ENCODE data around the gene ALG12.

ALG12 gene

GRCh38 chr22:49920859-49921258 is 2.6 kb upstream of the ALG12 start:
- Mint-ChIP-seq H3K4me1 (ENCODE audit: low read depth) (peaks cover 24% of the 10 kb centered on the region), H3K27me3 (ENCODE audit: low read depth) (no peaks in the 10 kb centered on the region), H3K4me3 (peak overlapping the region; percentile 38), H3K9me3 (no peaks in the 10 kb centered on the region), H3K36me3 (ENCODE audit: low read depth) (peaks cover 23% of the 10 kb centered on the region), H3K27ac (no peak overlapping the region)

DNA sequence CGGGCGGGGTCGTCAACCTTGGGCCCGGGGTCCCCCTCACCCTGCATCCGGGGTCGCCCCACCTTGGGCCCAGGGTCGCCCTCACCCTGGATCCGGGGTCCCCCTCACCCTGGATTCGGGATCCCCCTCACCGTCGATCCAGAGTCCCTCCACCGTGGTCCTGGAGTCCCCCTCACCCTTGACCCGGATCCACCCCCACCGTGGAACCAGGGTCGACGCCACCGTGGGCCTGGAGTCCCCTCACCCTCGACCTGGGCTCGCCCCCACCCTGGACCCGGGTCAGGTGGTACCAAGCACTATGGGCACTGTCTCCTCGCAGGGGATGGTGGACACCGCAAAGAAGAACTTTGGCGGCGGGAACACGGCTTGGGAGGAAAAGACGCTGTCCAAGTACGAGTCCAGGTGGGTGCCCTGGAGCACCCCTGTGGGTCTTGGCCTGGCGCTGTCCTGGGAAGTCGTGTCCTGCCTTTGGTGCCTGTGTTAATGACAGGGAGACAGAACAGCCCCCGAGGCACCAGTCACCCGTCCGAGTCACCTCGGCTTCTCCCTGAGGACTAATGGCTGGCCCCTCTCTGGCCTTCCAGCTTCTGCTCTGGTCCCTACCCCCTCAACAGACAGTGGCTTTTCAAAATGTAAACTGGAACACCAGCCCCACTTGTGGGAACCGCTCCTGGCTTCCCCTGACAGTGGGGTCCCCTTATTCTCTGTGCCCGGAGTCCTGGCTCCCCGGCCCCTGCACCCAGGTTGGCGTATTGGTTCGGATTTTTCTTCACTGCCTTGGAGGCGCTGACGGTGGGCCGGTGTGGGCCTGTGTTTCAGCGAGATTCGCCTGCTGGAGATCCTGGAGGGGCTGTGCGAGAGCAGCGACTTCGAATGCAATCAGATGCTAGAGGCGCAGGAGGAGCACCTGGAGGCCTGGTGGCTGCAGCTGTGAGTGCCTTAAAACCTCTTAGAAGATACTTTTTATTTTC is 958 bp upstream of the ALG12 start:
- Mint-ChIP-seq H3K27ac (peak overlapping the region; percentile 55), H3K27me3 (ENCODE audit: low read depth) (no peaks in the 10 kb centered on the region), H3K36me3 (ENCODE audit: low read depth) (peaks cover 18% of the 10 kb centered on the region), H3K9me3 (no peaks in the 10 kb centered on the region), H3K4me3 (peak overlapping the region; percentile 75), H3K4me1 (ENCODE audit: low read depth) (peaks cover 16% of the 10 kb centered on the region)

DNA sequence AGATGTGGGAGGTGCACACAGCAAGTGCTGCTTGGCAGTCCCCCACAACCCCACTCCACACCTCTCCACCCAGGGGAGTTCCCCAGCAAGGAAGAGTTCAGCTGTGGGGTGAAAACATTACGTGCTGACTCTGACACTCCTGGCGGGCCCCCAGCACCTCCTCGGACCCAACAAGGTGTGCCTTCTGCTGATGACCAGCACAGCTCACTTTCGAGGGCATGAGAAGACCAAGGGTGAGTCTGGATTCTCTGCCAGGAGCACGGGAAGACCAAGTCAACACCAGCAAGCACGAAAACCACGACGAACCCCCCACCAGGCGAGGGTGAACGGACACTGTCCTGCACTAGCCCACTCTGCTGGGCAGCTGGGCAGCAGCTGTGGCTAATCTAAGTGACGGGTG is 1.4 kb downstream of the ALG12 start:
- H3K27ac Mint-ChIP-seq = no peak overlapping the region
- no peaks in the 10 kb centered on the region for H3K27me3 Mint-ChIP-seq (ENCODE audit: low read depth)
- peak overlapping the region; percentile 89 for H3K4me3 Mint-ChIP-seq
- H3K4me1 Mint-ChIP-seq (ENCODE audit: low read depth) = peaks cover 16% of the 10 kb centered on the region
- peaks cover 19% of the 10 kb centered on the region for H3K36me3 Mint-ChIP-seq (ENCODE audit: low read depth)
- H3K9me3 Mint-ChIP-seq = no peaks in the 10 kb centered on the region

GRCh38 chr22:49915610-49916009 is 2.6 kb downstream of the ALG12 start:
- no peak overlapping the region for H3K4me3 Mint-ChIP-seq
- H3K36me3 Mint-ChIP-seq (ENCODE audit: low read depth) = peaks cover 17% of the 10 kb centered on the region
- no peak overlapping the region for H3K27ac Mint-ChIP-seq

GRCh38 chr22:49914256-49914655 is 4.0 kb downstream of the ALG12 start:
- Mint-ChIP-seq H3K27ac (no peak overlapping the region), H3K4me1 (ENCODE audit: low read depth) (peaks cover 9% of the 10 kb centered on the region), H3K9me3 (no peaks in the 10 kb centered on the region), H3K4me3 (no peak overlapping the region), H3K27me3 (ENCODE audit: low read depth) (no peaks in the 10 kb centered on the region), H3K36me3 (ENCODE audit: low read depth) (peaks cover 10% of the 10 kb centered on the region)

More at GRCh38 chr22:49915610-49916009, 2.6 kb downstream of the ALG12 start:
- H3K9me3 Mint-ChIP-seq = no peaks in the 10 kb centered on the region
- no peaks in the 10 kb centered on the region for H3K27me3 Mint-ChIP-seq (ENCODE audit: low read depth)
- peaks cover 16% of the 10 kb centered on the region for H3K4me1 Mint-ChIP-seq (ENCODE audit: low read depth)

- Mint-ChIP-seq H3K4me1 (ENCODE audit: low read depth) (peaks cover 9% of the 10 kb centered on the region), H3K4me3 (no peak overlapping the region)
These were observed 4.8 kb downstream of the ALG12 start for GRCh38 chr22:49913446-49913845.

GRCh38 chr22:49913026-49913425 is 5.2 kb downstream of the ALG12 start:
- H3K4me1 Mint-ChIP-seq (ENCODE audit: low read depth) = peaks cover 9% of the 10 kb centered on the region
- no peaks in the 10 kb centered on the region for H3K27me3 Mint-ChIP-seq (ENCODE audit: low read depth)
- H3K36me3 Mint-ChIP-seq (ENCODE audit: low read depth) = peaks cover 10% of the 10 kb centered on the region
- H3K9me3 Mint-ChIP-seq = no peaks in the 10 kb centered on the region
- H3K4me3 Mint-ChIP-seq = no peak overlapping the region
- no peak overlapping the region for H3K27ac Mint-ChIP-seq

More at GRCh38 chr22:49913446-49913845, 4.8 kb downstream of the ALG12 start:
- Mint-ChIP-seq H3K36me3 (ENCODE audit: low read depth) (peaks cover 10% of the 10 kb centered on the region), H3K27ac (no peak overlapping the region), H3K9me3 (no peaks in the 10 kb centered on the region), H3K27me3 (ENCODE audit: low read depth) (no peaks in the 10 kb centered on the region)

GRCh38 chr22:49911881-49912625 is 6.2 kb downstream of the ALG12 start:
- H3K4me3 Mint-ChIP-seq = no peak overlapping the region
- H3K27me3 Mint-ChIP-seq (ENCODE audit: low read depth) = no peaks in the 10 kb centered on the region
- no peaks in the 10 kb centered on the region for H3K9me3 Mint-ChIP-seq
- H3K36me3 Mint-ChIP-seq (ENCODE audit: low read depth) = peaks cover 18% of the 10 kb centered on the region
- H3K4me1 Mint-ChIP-seq (ENCODE audit: low read depth) = peaks cover 11% of the 10 kb centered on the region
- H3K27ac Mint-ChIP-seq = no peak overlapping the region

GRCh38 chr22:49910229-49911155 is 7.7 kb downstream of the ALG12 start:
- Mint-ChIP-seq H3K4me1 (ENCODE audit: low read depth) (peaks cover 4% of the 10 kb centered on the region), H3K27me3 (ENCODE audit: low read depth) (no peaks in the 10 kb centered on the region), H3K4me3 (no peak overlapping the region), H3K36me3 (ENCODE audit: low read depth) (peaks cover 22% of the 10 kb centered on the region), H3K9me3 (no peaks in the 10 kb centered on the region), H3K27ac (no peak overlapping the region)

- Mint-ChIP-seq H3K4me1 (ENCODE audit: low read depth) (peaks cover 4% of the 10 kb centered on the region), H3K27ac (no peak overlapping the region), H3K36me3 (ENCODE audit: low read depth) (peaks cover 25% of the 10 kb centered on the region), H3K4me3 (no peak overlapping the region), H3K9me3 (no peaks in the 10 kb centered on the region), H3K27me3 (ENCODE audit: low read depth) (no peaks in the 10 kb centered on the region)
These were observed 8.6 kb downstream of the ALG12 start for GRCh38 chr22:49909476-49910205.

- H3K4me1 Mint-ChIP-seq (ENCODE audit: low read depth) = peaks cover 4% of the 10 kb centered on the region
- no peak overlapping the region for H3K4me3 Mint-ChIP-seq
- no peak overlapping the region for H3K27ac Mint-ChIP-seq
- H3K9me3 Mint-ChIP-seq = no peaks in the 10 kb centered on the region
- H3K27me3 Mint-ChIP-seq (ENCODE audit: low read depth) = no peaks in the 10 kb centered on the region
- peaks cover 24% of the 10 kb centered on the region for H3K36me3 Mint-ChIP-seq (ENCODE audit: low read depth)
These were observed 10.4 kb downstream of the ALG12 start for GRCh38 chr22:49907807-49908206.

DNA sequence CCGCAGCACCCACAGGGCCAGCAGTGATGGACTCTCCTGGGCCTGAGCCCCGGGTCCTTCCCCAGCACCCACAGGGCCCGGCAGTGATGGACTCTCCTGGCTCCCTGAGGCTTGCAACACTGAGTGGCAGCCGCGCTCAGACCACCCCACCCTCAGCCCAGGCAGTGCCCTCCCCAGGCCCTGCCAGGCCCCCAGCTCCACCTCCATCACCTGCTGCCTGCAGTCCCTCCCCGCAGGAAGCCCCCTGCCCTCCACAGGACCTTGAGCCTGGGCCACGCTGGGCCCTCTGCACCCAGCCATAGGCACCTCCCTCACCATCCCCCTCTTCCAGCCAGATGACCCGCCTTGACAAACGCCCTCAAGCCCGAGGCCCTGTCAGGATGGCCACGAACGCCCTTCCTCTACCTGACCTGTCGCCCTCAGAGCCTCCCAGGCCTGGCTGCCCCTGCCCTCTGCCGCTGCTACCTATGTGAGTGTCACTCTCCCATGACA is 11.4 kb downstream of the ALG12 start:
- no peak overlapping the region for H3K27ac Mint-ChIP-seq
- peaks cover 4% of the 10 kb centered on the region for H3K4me1 Mint-ChIP-seq (ENCODE audit: low read depth)
- no peak overlapping the region for H3K4me3 Mint-ChIP-seq
- H3K27me3 Mint-ChIP-seq (ENCODE audit: low read depth) = no peaks in the 10 kb centered on the region
- peaks cover 26% of the 10 kb centered on the region for H3K36me3 Mint-ChIP-seq (ENCODE audit: low read depth)
- H3K9me3 Mint-ChIP-seq = no peaks in the 10 kb centered on the region

GRCh38 chr22:49906071-49906798 is 12.0 kb downstream of the ALG12 start:
- Mint-ChIP-seq H3K36me3 (ENCODE audit: low read depth) (peaks cover 32% of the 10 kb centered on the region), H3K27me3 (ENCODE audit: low read depth) (no peaks in the 10 kb centered on the region), H3K27ac (no peak overlapping the region)

More at GRCh38 chr22:49906071-49906798, 12.0 kb downstream of the ALG12 start:
- Mint-ChIP-seq H3K9me3 (peaks cover 3% of the 10 kb centered on the region), H3K4me3 (no peak overlapping the region), H3K4me1 (ENCODE audit: low read depth) (peaks cover 4% of the 10 kb centered on the region)
